GM21619 (cell line): ENCODE data around the gene TOE1.
A peak's percentile ranks its signal among the peaks of the same experiment; 100 is the strongest.
"Not testable (repeated sequence)": the region's sequence is repeated elsewhere in the genome, so short reads cannot be mapped to it uniquely, and the experiment has no call there.

Experiments
- ATAC-seq: cut with Tn5 transposase; IDR thresholded peaks from one replicate; pipeline ENCODE4 v1.9.1; 2021; ENCODE audit not compliant: unreplicated experiment

Gene TOE1

DNA sequence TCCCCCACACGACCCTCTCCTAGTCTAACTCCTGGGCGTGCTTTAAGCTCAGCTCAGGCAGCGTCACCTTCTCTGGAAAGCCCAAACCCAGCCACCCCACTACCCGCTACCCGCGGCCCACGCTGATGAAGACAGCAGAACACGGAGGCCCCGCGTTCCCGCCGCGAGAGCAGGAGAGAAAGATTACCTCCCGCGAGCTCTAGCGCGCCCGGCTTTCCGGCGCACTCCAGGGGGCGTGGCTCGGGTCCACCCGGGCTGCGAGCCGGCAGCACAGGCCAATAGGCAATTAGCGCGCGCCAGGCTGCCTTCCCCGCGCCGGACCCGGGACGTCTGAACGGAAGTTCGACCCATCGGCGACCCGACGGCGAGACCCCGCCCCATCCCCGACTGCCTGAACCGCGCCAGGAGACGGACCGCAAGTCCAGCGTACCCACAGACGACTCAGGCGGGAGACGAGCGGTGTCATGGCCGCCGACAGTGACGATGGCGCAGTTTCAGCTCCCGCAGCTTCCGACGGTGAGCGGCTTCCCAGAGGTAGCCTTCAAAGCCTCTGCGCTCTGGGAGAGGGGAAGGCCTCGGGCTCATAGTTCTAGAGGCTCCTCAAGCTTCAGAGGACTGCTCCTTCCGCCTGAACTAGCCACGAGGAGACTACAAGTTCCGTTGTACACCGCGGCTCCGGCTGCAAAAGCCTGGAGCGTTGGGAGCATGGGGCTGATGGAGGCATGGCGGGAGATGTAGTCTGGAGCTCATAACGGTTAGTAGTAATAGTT lies at the start of gene TOE1, which contains the start of gene MUTYH:
TOE1 (plus strand) TSS at position 382 of the 770 bp plus-strand sequence; CDS start at position 465, 83 bp downstream.
MUTYH (minus strand) TSS at position 652 of the 770 bp plus-strand sequence. CDS start 5,935 bp downstream, outside the sequence.
- ATAC-seq = peak; percentile 80

DNA sequence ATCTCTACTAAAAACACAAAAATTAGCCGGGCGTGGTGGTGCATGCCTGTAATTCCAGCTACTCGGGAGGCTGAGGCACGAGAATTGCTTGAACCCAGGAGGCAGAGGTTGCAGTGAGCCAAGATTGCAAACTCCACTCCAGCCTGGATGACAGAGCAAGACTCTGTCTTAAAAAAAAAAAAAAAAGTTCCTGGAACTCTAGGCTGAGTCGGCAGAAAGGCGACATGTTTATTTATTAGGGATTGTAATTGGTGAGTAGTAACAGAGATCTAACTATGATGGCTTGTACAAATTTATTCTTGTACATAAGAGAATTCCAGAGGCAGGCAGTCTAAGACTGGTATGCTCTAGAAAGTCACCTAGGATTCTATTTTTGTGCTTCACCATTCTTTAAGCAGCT lies 49.0 kb upstream of the TOE1 start:
- ATAC-seq = not testable (repeated sequence)

DNA sequence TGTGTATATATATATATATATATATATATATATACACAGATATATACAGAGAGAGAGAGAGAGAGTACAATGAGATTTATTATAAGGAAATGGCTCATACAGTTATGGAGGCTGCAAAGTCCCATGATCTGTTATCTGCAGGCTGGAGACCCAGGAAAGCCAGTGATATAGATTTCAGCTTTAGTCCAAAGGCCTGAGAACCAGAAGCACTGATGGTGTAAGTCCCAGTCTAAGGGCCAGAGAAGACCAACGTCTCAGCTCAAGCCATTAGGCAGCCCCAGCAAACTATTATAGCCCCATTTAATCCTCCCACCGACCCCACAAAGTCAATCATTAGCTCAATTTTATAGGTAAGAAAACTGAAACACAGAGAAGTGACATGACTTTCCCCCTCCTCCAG lies 48.3 kb upstream of the TOE1 start:
- no peak for ATAC-seq

DNA sequence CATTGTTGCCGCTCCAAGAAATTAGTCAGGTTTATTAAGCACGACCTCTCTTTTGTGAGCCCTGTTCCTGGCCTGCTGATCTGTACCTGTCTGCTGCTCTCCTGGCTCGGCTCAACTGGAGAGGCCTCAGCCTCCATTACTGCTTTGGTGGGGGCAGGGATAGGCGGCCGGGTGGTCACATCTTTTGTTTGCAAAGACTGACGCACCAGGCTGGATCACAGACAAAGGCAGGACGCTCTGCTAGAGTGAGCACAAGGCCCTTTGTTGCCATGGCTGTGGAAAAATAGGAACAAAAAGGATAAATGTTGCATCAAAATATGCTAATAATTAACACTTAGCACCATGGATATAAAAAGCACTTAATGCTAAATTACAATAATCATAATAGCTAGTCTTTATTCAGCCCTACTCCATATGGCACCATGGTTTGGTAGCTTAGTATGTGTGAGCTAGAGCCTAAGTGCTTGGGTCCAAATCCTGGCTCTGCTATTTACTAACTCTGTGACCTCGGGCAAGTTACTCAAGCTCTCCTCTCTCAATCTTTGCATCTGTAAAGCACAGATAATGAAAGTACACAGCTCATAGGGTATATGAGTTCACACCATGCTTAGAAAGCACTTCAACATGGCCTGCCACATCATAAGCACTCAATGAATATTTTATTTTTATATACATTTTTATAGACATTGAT lies 42.2 kb upstream of the TOE1 start:
- ATAC-seq = no peak

DNA sequence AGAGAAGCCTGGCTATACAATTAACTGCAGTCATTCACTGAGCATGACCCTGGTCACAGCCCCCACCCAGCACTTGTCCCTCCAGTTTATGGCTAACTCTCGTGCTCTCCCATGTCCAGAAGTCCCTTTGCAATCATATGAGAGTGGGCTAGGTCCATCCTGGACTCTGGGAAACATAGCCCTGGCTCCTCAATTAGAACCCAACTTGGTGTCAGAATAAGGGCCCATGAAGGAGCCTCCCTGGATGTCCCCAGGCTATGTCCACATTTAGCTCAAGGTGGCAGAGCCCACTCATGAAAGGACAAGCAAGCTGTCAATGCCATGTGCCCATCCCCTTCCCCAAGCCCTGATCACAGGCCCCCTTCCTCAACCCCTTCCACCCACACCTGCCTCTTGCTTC lies 40.7 kb upstream of the TOE1 start:
- ATAC-seq = no peak

DNA sequence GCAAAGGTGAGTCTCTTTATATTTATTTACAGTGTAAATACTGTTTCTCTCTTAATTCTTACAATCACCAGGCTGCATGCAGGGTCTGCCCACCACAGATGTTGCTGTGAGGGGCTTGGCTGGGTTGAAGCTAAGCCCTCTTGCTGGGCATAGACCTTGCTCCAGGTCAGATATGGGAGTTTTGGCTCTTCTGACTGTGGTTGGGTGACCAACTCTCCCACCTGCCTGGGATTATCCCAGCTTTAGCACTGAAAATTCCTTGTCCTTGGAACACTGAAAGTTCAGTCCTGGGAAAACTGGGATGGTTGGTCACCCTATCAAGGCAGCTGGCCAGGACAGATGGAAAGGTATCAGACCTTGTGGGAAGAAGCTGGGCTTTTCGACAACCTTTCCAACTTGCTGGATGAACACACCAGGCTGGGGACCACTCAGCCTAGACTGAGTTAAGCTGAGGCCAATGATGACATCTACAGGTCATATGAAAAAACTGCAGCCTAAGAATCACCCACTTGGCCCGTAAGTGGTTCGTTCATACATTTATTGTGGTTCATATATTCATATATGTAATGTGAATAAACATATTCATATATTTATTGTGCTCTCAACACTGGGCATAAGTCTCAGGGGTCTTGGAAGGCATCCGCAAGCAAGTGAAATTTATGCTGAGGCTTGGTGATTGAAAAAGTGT lies 39.8 kb upstream of the TOE1 start:
- ATAC-seq = no peak

DNA sequence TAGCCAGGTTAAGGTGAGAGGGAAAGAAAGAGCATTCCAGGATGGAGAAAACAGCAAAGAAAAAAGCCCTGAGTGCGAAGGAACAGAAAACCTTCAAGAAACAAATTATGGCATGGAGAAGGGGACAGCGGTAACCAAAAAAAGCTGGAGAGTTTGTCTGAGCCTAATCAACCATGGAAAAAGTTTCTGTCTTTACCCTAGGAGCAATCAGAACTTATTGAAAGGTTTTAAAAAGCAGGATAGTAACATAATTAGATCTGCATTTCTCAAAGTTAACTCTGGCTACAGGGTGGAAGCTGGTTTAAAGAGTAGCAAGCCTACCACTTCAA lies 39.3 kb upstream of the TOE1 start:
- no peak for ATAC-seq

DNA sequence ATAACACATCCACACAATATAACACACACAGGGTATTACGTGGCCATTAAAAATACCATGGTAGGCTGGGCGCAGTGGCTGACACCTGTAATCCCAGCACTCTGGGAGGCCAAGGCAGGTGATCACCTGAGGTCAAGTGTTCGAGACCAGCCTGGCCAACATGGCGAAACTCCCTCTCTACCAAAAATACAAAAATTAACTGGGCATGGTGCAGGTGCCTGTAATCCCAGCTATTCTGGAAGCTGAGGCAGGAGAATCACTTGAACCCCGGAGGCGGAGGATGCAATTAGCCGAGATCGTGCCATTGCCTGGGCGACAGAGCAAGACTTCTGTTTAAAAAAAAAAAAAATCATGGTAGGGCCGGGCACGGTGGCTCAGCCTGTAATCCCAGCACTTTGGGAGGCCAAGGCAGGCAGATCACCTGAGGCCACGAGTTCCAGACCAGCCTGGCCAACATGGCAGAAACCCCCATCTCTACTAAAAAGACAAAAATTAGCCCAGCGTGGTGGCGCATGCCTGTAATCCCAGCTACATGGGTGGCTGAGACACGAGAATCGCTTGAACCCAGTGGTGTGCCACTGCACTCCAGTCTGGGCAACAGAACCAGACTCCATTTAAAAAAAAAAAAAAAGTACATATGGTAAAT lies 37.3 kb upstream of the TOE1 start:
- ATAC-seq = no peak

DNA sequence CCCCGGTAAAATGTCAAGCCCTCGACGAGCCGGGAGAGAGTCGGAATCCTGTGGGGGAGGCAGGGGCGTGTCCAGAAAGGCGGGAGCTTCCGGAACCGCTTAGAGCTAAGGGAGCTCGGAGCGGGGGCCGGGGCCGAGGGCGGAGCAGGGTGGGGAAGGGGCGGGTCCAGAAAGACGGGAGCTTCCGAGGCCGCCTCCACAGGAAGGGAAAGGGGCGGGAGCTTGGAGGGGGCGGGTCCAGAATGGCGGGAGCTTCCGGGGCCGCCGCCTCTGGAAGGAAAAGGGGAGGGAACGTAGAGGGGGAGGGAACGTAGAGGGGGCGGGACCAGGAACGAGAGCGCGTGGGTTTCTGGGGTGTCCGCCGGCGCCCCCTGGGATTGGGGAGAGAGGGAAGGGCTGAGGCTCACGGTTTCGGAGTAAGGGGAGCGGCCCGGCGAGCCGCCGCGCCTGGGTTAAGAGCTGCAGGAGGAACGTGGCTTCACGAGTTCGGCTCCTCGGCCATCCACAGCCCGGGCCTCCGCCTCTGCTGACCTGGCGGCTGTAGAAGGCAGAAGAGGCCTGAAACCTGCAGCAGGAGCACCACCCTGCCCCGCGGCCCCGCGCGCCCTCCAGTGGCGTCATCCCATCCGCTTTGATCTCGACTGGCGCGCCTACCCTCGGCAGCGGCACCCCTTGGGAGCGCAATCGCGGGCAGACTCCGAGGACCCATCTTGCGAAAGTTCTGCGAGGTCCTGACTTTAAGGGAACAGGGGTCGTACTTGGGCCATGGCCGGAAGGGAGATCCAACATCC lies 36.3 kb upstream of the TOE1 start:
- peak; percentile 57 for ATAC-seq

DNA sequence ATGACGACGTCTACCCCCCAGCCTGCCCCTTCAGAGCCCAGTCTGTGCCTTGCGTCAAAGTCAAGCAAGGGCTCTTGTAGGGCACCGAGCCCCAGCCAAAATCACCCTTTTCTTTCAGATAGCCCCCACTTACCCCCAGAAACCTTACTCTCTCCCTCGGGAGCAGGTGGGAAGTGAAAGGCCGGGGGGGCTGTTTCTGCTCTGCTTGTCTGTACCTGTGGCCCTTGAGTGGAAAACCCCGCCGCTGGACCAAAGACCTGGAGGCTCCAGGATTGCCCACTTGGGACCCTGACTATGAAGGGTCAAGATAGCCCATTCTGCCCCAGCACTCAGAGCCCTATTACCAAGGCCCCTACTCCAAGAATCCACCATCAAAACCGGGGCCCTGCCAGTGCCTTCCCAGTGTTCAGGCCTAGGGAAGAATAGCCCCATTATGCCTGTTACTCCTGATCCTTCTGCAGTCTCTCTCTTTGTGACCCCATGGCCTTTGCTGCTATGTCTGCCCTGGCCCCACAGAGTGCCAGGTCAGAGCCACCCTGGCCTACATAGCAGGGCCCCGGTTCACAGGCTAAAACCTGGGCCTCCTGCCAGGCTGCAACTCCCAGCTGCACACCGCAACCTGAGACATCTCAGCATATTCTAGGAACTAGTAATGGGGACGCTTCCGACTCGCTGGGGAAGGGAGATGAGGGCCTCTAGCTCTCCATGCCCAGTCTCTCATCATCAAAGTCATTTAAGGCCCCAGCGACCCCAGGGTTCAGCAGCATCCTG lies 35.5 kb upstream of the TOE1 start:
- ATAC-seq = no peak

DNA sequence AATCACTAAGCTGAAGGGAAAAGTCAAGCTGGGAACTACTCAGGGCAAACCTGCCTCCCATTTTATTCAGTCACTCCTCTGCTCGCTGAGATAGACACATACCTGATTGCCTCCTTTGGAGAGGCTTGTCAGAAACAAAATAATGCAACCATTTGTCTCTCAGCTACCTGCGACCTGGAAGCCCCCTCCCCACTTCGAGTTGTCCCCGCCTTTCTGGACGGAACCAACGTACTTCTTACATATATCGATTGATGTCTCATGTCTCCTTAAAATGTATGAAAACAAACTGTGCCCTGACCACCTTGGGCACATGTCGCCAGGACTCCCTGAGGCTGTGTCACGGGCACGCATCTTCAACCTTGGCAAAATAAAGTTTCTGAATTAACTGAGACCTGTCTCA lies 34.7 kb upstream of the TOE1 start:
- no peak for ATAC-seq

DNA sequence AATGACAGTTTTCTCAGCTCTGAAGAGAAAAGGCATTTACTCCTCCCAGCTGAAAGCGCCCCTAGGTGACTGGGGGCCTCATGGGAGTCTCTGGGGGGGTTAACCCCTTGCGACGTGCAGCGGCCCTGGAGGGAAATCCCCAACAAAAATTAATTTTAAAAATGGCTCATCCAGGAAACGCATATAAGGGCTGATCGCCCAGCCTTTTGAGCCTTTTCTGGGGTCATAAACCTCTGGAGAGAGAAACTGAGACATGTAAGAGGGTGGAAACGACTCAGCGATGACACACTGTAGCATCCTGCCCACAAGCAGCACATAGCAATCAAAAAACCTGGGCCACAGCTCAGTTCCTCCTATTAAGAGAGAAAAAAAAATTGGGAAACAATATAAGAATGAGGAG lies 33.7 kb upstream of the TOE1 start:
- ATAC-seq = no peak

DNA sequence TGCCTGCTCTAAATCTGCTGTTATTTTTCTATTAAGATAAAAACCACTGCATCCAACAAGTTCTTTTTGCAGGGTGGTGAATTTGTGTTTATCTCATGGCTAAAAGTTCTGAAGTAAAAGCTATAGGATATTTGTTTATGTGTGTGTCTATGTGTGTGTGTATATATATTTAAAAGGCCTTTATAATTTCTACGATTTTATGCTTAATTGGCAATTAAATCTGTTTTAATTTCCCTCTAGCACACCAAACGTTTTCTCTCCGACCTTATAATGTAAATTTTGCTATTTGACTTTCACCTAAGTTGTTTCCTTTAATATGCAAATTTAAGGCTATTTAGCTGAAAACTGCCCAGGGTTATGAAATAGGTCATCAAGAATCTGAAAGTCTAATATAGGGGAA lies 33.1 kb upstream of the TOE1 start:
- no peak for ATAC-seq

DNA sequence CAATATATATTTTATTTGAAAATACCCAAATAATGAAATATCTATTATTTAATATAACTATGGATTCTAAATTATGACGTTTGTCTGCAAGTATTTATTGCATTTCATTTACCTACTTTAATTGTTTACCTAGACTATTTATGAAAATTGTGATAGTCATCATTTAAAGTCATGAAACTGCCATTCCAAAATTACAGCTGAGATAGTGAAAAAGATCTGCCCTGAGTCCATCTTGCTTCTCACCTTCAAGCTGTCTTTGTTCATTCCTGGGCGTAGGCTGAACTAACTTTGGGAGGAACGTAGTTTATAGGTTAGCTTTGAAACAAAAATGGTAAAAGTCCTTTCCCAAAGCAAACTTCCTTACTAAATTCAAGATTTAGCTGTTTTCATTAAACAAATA lies 25.7 kb upstream of the TOE1 start:
- ATAC-seq = no peak

DNA sequence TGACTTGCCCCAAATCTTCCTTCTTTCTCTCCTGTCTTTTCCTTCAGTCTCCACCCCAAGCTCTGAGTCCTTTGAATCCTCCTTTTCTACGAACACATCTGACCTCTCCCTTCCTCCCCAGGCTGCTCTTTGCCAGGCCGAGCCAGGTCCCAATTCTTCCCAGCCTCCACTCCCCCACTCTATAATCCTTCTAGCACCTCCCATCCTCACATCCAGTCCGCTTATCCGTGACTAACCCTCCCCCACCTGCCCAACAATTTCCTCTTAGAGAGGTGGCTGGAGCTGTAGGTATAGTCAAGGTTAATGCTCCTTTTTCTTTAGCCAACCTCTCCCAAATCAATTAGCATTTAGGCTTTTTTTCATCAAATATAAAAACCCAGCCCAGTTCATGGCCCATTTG lies 22.8 kb upstream of the TOE1 start:
- no peak for ATAC-seq

DNA sequence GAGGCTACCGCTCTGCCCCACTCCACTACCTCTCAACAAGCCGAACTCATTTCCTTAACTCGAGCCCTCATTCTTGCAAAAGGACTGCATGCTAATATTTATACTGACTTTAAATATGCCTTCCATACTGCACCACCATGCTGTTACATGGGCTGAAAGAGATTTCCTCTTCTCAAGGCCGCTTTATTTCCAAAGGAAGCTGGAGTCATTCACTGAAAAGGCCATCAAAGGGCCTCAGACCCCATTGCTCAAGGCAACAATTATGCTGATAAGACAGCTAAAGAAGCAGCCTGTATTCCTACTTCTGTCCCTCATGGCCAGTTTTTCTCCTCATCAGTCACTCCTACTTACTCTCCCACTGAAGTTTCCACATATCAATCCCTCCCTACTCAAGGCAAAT lies 20.2 kb upstream of the TOE1 start:
- no peak for ATAC-seq

DNA sequence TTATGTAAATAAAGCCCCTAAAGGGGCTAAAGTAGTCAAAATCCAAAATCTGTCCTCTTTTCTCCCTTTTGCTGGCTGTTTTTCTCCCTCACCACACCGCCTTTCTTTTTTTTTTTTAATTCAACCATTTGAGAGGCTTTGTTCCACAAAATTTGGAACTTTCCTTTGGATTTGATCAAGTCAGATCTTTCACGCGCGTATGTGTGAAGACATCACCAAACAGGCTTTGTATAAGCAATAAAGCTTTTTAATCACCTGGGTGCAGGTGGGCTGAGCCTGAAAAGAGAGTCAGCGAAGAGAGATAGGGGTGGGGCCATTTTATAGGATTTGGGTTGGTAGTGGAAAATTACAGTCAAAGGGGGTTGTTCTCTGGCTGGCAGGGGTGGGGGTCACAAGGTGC lies 18.5 kb upstream of the TOE1 start:
- ATAC-seq = no peak

DNA sequence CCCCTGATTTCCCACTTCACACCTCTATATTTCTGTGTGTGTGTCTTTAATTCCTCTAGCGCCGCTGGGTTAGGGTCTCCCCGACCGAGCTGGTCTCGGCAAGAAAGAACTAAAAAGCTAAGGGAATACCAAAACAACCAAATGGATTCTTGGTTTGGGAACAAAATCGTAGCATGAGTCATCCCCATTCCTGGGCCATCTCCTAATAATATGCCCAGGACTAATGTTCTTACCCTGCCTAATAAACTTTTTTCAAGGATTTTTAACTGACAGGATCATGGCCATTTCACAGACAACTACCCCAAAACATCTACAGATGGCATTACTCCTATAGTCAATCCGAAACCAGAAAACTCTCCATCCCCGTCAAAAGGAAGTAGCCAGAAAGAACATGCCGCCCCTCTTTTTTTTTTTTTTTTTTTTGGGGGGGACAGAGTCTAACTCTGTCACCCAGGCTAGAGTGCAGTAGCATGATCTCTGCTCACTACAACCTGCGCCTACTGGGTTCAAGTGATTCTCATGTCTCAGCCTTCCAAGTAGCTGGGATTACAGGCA lies 17.4 kb upstream of the TOE1 start:
- ATAC-seq = no peak

DNA sequence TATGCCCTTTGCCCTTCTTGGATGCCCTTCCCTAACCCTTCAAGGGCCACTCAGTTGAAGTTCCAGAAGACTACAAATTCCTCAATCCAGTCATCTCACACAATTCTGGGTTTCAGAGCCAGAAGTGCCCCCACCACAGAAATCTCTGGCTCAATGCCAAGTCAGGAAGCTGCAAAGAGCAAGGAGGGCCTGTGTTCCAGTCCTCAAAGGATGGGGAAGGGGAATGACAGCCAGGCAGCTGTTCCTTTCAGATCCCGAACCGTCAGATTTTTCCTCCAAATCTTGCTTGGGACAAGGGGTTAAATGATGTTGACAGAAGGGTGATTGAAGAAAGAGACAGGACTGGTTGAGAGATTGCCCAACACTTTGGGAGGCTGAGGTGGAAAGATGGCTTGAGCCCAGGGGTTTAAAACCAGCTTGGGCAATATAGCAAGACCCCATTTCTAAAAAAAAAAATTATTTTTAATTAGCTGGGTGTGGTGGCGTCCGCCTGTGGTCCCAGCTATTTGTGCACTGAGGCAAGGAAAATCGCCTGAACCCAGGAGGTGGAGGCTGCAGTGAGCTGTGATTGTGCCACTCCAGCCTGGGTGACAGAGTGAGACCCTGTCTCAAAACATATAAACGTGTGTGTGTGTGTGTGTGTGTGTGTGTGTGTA lies 14.0 kb upstream of the TOE1 start:
- no peak for ATAC-seq
